K562 (cell line): ENCODE results near the gene ECE2. TPM values are rescaled to one million over a fixed set of nuclear protein-coding genes. Genes with fewer than 3 reads are reported as not detected.

Experiments used
- CBFA2T2 ChIP-seq: fragments of 450-650 bp; conservative IDR thresholded peaks from 2 replicates; pipeline ENCODE4 v1.6.1; 2017; ENCODE audit warnings: mild to moderate bottlenecking
- CBX1 ChIP-seq: sonication (generic); IDR thresholded peaks from 2 replicates; pipeline ENCODE4 v1.6.1; 2016; ENCODE audit warnings: antibody characterized with exemption, low read depth, mild to moderate bottlenecking
- CTCF ChIP-seq, 3 experiments: IDR thresholded peaks in 2 of 3; conservative IDR thresholded peaks in 1 of 3; 2 replicates each; pipeline ENCODE4 v1.5.1; 2011 to 2012; ENCODE audit warnings: low read length in 3 of 3, mild to moderate bottlenecking in 3 of 3, control low read depth in 2 of 3, improper control_type of control experiment in 1 of 3, inconsistent platforms in 1 of 3, low read depth in 1 of 3, mixed read lengths in 1 of 3, moderate library complexity in 1 of 3; ENCODE audit not compliant: insufficient read depth in 2 of 3
- ELF2 ChIP-seq: fragments of 250-450 bp; sonication (Bioruptor Pico); IDR thresholded peaks from 2 replicates; pipeline ENCODE4 v1.5.0; 2021; ENCODE audit warnings: mild to moderate bottlenecking
- HSF4 ChIP-seq: fragments of 250-450 bp; sonication (Bioruptor Pico); IDR thresholded peaks from 2 replicates; pipeline ENCODE4 v2.1.2; 2022; ENCODE audit warnings: mild to moderate bottlenecking, moderate library complexity, borderline replicate concordance
- IRF2 ChIP-seq: sonication (generic); formaldehyde crosslinking; IDR thresholded peaks from 2 replicates; pipeline ENCODE4 v1.8.1; 2022; ENCODE audit warnings: mild to moderate bottlenecking, missing genetic modification reagents
- JUND ChIP-seq, 2 experiments: IDR thresholded peaks; 2 replicates in 1 of 2; 3 replicates in 1 of 2; pipeline ENCODE4 v1.6.1; 2011; ENCODE audit warnings: borderline replicate concordance in 2 of 2, low read depth in 2 of 2, low read length in 2 of 2, improper control_type of control experiment in 1 of 2, missing biosample characterization in 1 of 2, missing genetic modification characterization in 1 of 2, missing genetic modification reagents in 1 of 2
- MAZ ChIP-seq, 2 experiments: fragments of 450-650 bp in 1 of 2; sonication (generic) in 1 of 2; formaldehyde crosslinking; IDR thresholded peaks in 1 of 2; conservative IDR thresholded peaks in 1 of 2; 2 replicates each; pipeline versions ENCODE4 v1.4.0 to v1.5.0; 2020; ENCODE audit warnings: mild to moderate bottlenecking in 1 of 2, missing genetic modification reagents in 1 of 2
- NCOA1 ChIP-seq: fragments of 450-650 bp; IDR thresholded peaks from 2 replicates; pipeline ENCODE4 v1.6.1; 2016; ENCODE audit warnings: low read depth
- NUFIP1 ChIP-seq: fragments of 450-650 bp; IDR thresholded peaks from 2 replicates; pipeline ENCODE4 v1.6.1; 2018; ENCODE audit not compliant: partially characterized antibody
- PATZ1 ChIP-seq: fragments of 250-450 bp; sonication (Bioruptor Pico); IDR thresholded peaks from 2 replicates; pipeline ENCODE4 v1.5.0; 2020; ENCODE audit warnings: mild to moderate bottlenecking, borderline replicate concordance
- PYGO2 ChIP-seq: fragments of 450-650 bp; IDR thresholded peaks from 2 replicates; pipeline ENCODE4 v1.6.1; 2016; ENCODE audit warnings: mild to moderate bottlenecking, missing genetic modification characterization, moderate library complexity, missing compliant biosample characterization
- RAD21 ChIP-seq, 2 experiments: fragments of 250-450 bp in 1 of 2; fragments of 450-650 bp in 1 of 2; sonication (Bioruptor Pico) in 1 of 2; formaldehyde crosslinking in 1 of 2; IDR thresholded peaks in 1 of 2; conservative IDR thresholded peaks in 1 of 2; 2 replicates each; pipeline versions ENCODE4 v1.4.0 to v1.8.0; 2020 to 2022; ENCODE audit warnings: mild to moderate bottlenecking in 2 of 2, moderate library complexity in 1 of 2
- RBFOX2 ChIP-seq: fragments of 200-400 bp; formaldehyde crosslinking; IDR thresholded peaks from 2 replicates; pipeline ENCODE4 v1.6.1; 2017; ENCODE audit warnings: low read depth, mild to moderate bottlenecking, low read length, moderate library complexity
- RFX5 ChIP-seq: IDR thresholded peaks from 2 replicates; pipeline ENCODE4 v1.6.1; 2011; ENCODE audit warnings: low read depth, mild to moderate bottlenecking, improper control_type of control experiment, low read length
- RFX7 ChIP-seq: fragments of 250-450 bp; sonication (Bioruptor Pico); IDR thresholded peaks from 2 replicates; pipeline ENCODE4 v1.5.1; 2021; ENCODE audit warnings: mild to moderate bottlenecking
- SIN3A ChIP-seq, 2 experiments: fragments of 150-350 bp in 1 of 2; IDR thresholded peaks; 2 replicates each; pipeline ENCODE4 v1.6.1; 2011 to 2016; ENCODE audit warnings: borderline replicate concordance in 2 of 2, low read depth in 2 of 2, low read length in 2 of 2, mild to moderate bottlenecking in 2 of 2, moderate library complexity in 2 of 2; ENCODE audit not compliant: control insufficient read depth in 1 of 2
- SUPT5H ChIP-seq: fragments of 450-650 bp; IDR thresholded peaks from 2 replicates; pipeline ENCODE4 v1.6.1; 2016
- TFAM ChIP-seq: fragments of 250-450 bp; sonication (Bioruptor Pico); conservative IDR thresholded peaks from 2 replicates; pipeline ENCODE4 v1.5.0; 2021; ENCODE audit warnings: mild to moderate bottlenecking, moderate library complexity
- YBX1 ChIP-seq: fragments of 450-650 bp; IDR thresholded peaks from 2 replicates; pipeline ENCODE4 v1.7.1; 2016; ENCODE audit warnings: mild to moderate bottlenecking
- ZBTB12 ChIP-seq: fragments of 250-450 bp; sonication (Bioruptor Pico); IDR thresholded peaks from 2 replicates; pipeline ENCODE4 v1.4.0; 2020
- ZNF217 ChIP-seq: sonication (generic); formaldehyde crosslinking; IDR thresholded peaks from 2 replicates; pipeline ENCODE4 v1.8.0; 2022; ENCODE audit warnings: mild to moderate bottlenecking, missing genetic modification reagents
- ZNF354B ChIP-seq: fragments of 250-450 bp; sonication (Bioruptor Pico); IDR thresholded peaks from 2 replicates; pipeline ENCODE4 v1.4.0; 2020
- ZNF785 ChIP-seq: fragments of 250-450 bp; sonication (Bioruptor Pico); IDR thresholded peaks from 2 replicates; pipeline ENCODE4 v1.4.0; 2020; ENCODE audit warnings: mild to moderate bottlenecking
- polyA plus RNA-seq, 8 experiments: library from polyadenylated mRNA; depleted of rRNA in 4 of 8; stranded (reverse) in 5 of 8; unstranded in 3 of 8; fragments of >200 nt; fragmentation: Nextera tagmentation in 2 of 8; fragmentation: Illumina TruSeq in 1 of 8; extraction: Ambion mirVana in 2 of 8; extraction: Trizol in 1 of 8; gene quantifications; 2 replicates each; pipeline versions ENCODE4 v1.2.1 to v1.2.3, GENCODE V29; 2011 to 2014; ENCODE audit warnings: inconsistent platforms in 1 of 8, missing spikeins in 1 of 8
- total RNA-seq, 7 experiments: library from RNA; depleted of rRNA in 6 of 7; stranded (reverse); fragments of >200 nt in 6 of 7; fragmentation: Illumina TruSeq in 2 of 7; extraction: Trizol in 2 of 7; gene quantifications; 2 replicates each; pipeline versions ENCODE4 v1.2.1 to v1.2.3, GENCODE V29; 2011 to 2021; ENCODE audit warnings: low replicate concordance in 1 of 7

Gene ECE2
- total and polyA plus RNA-seq, 9 of the 15 experiments (the other 6 are each of a cell fraction or from before 2014, with no cell fraction given) = not detected

- TF ChIP-seq ELF2 (CRISPR knock-in tag) (no peak), IRF2 (no peak), RFX7 (CRISPR knock-in tag) (no peak), SIN3A (IDR thresholded peaks at IDR 0.05; ENCODE audit: borderline replicate concordance in 2 of 2, control insufficient read depth in 1 of 2, low read depth in 2 of 2, low read length in 2 of 2) (peak; percentile 84 to 97), MAZ (CRISPR knock-in tag; conservative IDR thresholded peaks at IDR 0.05 in 1 of 2, IDR thresholded peaks at IDR 0.05 in 1 of 2) (peak in 1 of 2 experiments; percentile 60; a peak in 1 of 4 replicates), ZNF785 (CRISPR knock-in tag) (no peak), ZNF354B (CRISPR knock-in tag) (no peak), RAD21 (CRISPR knock-in tag; conservative IDR thresholded peaks at IDR 0.05 in 1 of 2, IDR thresholded peaks at IDR 0.05 in 1 of 2) (peak; percentile 8 to 30; a peak in 1 of 4 replicates), NCOA1 (0 out of 2 replicates have a peak, but pooled peaks have one; percentile 10), PYGO2 (no peak), PATZ1 (no peak), TFAM (CRISPR knock-in tag) (no peak), ZBTB12 (CRISPR knock-in tag) (no peak), RBFOX2 (peak; percentile 86), CTCF (IDR thresholded peaks at IDR 0.05 in 2 of 3, conservative IDR thresholded peaks at IDR 0.05 in 1 of 3; ENCODE audit: insufficient read depth in 2 of 3, low read depth in 1 of 3, low read length in 3 of 3) (peak; percentile 75 to 92 (median 82)), ZNF217 (CRISPR knock-in tag) (no peak), NUFIP1 (no peak), HSF4 (CRISPR knock-in tag) (no peak), CBX1 (no peak), YBX1 (no peak), SUPT5H (peak; percentile 62), RFX5 (no peak), CBFA2T2 (no peak), JUND (IDR thresholded peaks at IDR 0.05; ENCODE audit: borderline replicate concordance, low read depth, low read length) (peak; percentile 71; the same call in 1 of the 2 replicates), JUND (tag; IDR thresholded peaks at IDR 0.05; ENCODE audit: borderline replicate concordance, low read depth, low read length) (no peak; the same call in 2 of the 3 replicates)
Observed at GRCh38 chr3:184249412-184250166, 26.2 kb upstream of the ECE2 start, which contains the start of gene EEF1AKMT4 (continued).
